Measurements from ENCODE around the gene NDUFV1.

DNA sequence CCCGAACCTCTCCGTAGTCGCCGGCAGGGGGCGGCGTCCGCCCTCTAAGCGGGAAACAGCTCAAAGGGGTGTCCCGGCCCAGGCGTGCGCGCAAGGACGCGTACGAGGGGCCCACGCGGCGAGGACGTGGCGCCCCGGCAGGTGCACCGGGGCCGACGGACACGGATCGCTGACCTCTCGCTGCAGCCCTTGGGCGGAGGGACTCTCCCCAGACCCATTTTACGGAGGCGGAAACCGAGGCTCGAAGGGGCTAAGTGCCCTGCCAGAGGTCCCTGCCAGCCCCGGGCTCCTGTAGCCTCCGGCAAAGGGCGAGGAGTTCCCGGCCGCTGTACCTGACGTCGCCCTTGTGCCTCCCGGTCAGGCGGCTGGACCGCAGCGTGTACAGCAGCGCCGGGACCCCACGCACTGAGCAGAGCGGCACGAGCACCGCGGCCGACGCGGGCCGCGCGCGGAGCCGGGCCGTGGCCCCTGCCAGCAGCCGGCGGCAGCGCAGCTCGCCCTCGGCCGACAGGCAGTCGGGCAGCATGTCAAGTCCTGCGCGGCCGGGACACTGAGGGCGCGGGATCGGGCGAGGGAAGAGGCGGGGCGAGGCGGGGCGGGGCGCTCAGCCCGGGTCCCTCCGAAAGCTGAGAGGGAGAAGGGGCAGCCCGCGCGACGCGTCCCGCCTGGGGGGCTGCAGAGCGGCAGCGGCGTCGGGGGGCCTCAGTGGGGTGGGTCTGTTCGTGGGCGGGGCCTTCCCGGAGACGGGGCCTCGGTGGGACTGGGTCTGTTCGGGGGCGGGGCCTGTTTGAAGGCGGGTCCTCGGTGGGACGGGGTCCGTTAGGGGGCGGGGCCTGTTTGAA, 22.9 kb downstream of the NDUFV1 start, which contains the start of gene NUDT8:
- TF ChIP-seq TAF1 (IDR thresholded peaks at IDR 0.05; ENCODE audit: borderline replicate concordance, low read depth, low read length) (0 out of 2 replicates have a peak, but pooled peaks have one; percentile 35), POLR2A (IDR thresholded peaks at IDR 0.05; ENCODE audit: low read depth, low read length) (peak; percentile 75)
